ENCODE measurements around the gene COPS3. TPM values are rescaled to one million over a fixed set of nuclear protein-coding genes. Genes with fewer than 3 reads are reported as not detected.

COPS3 gene
- total and polyA plus RNA-seq, 10 donors: 29.9 to 58.9 (median 44.5) TPM

GRCh38 chr17:17200831-17201230 is 80.2 kb downstream of the COPS3 start:
- TF ChIP-seq, protein P1, sequence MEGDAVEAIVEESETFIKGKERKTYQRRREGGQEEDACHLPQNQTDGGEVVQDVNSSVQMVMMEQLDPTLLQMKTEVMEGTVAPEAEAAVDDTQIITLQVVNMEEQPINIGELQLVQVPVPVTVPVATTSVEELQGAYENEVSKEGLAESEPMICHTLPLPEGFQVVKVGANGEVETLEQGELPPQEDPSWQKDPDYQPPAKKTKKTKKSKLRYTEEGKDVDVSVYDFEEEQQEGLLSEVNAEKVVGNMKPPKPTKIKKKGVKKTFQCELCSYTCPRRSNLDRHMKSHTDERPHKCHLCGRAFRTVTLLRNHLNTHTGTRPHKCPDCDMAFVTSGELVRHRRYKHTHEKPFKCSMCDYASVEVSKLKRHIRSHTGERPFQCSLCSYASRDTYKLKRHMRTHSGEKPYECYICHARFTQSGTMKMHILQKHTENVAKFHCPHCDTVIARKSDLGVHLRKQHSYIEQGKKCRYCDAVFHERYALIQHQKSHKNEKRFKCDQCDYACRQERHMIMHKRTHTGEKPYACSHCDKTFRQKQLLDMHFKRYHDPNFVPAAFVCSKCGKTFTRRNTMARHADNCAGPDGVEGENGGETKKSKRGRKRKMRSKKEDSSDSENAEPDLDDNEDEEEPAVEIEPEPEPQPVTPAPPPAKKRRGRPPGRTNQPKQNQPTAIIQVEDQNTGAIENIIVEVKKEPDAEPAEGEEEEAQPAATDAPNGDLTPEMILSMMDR (IDR thresholded peaks at IDR 0.05 in 8 of 11, conservative IDR thresholded peaks at IDR 0.05 in 3 of 11): no peak
- TF ChIP-seq POLR2A (IDR thresholded peaks at IDR 0.05) (no peak), POLR2AphosphoS5 (IDR thresholded peaks at IDR 0.05) (no peak)
- H3K4me1 ChIP-seq: peaks cover 16 to 58% (median 36%) of the 10 kb centered on the region in 6 donors
- no peak for DNase-seq
- peaks cover 0 to 24% (median 5%) of the 10 kb centered on the region in 6 donors for H3K36me3 ChIP-seq
- H3K27ac ChIP-seq: peak overlapping the region in 3 of 8 donors; percentile 31 to 50 (median 41)
- no peaks in the 10 kb centered on the region for H3K27me3 ChIP-seq (replicated peaks in 1 of 7)
- intact Hi-C loops (cut with DNase I; ENCODE audit: low total_unique reads): no loop called here
- 67 to 89% (median 78%) methylated on average over 5 of the region's 5 CpGs for WGBS, 5 donors
- H3K9me3 ChIP-seq: no peaks in the 10 kb centered on the region
- no peak overlapping the region for H3K4me3 ChIP-seq

- intact Hi-C loops (cut with DNase I; ENCODE audit: low total_unique reads): no loop called here
- no peaks in the 10 kb centered on the region for H3K9me3 ChIP-seq
- H3K27ac ChIP-seq: peak overlapping the region in 3 of 8 donors; percentile 28 to 40 (median 31)
- H3K27me3 ChIP-seq (replicated peaks in 1 of 7): no peaks in the 10 kb centered on the region
- H3K4me3 ChIP-seq: no peak overlapping the region
- peaks cover 0 to 24% (median 5%) of the 10 kb centered on the region in 6 donors for H3K36me3 ChIP-seq
- TF ChIP-seq, protein P1 (IDR thresholded peaks at IDR 0.05 in 8 of 11, conservative IDR thresholded peaks at IDR 0.05 in 3 of 11): no peak
- TF ChIP-seq POLR2AphosphoS5 (IDR thresholded peaks at IDR 0.05) (no peak), POLR2A (IDR thresholded peaks at IDR 0.05) (no peak)
- no peak for DNase-seq
- 85 to 93% (median 85%) methylated on average over 7 of the region's 7 CpGs for WGBS, 5 donors
- H3K4me1 ChIP-seq: peaks cover 15 to 53% (median 30%) of the 10 kb centered on the region in 6 donors
Observed at GRCh38 chr17:17200311-17200710, 80.7 kb downstream of the COPS3 start.

- peaks cover 0 to 33% (median 11%) of the 10 kb centered on the region in 6 donors for H3K4me1 ChIP-seq
- no peak for DNase-seq
- peaks cover 0 to 24% (median 5%) of the 10 kb centered on the region in 6 donors for H3K36me3 ChIP-seq
- TF ChIP-seq POLR2AphosphoS5 (IDR thresholded peaks at IDR 0.05): no peak
- TF ChIP-seq POLR2A (IDR thresholded peaks at IDR 0.05): no peak
- TF ChIP-seq, protein P1 (IDR thresholded peaks at IDR 0.05 in 8 of 11, conservative IDR thresholded peaks at IDR 0.05 in 3 of 11): no peak
- no peak overlapping the region for H3K27ac ChIP-seq
- intact Hi-C loops (cut with DNase I; ENCODE audit: low total_unique reads): no loop called here
- no peaks in the 10 kb centered on the region for H3K27me3 ChIP-seq (replicated peaks in 1 of 7)
- 79 to 100% (median 93%) methylated on average over 1 of the region's 1 CpG for WGBS, 5 donors
- no peaks in the 10 kb centered on the region for H3K9me3 ChIP-seq
- H3K4me3 ChIP-seq: no peak overlapping the region
Observed at GRCh38 chr17:17198281-17198680, 82.8 kb downstream of the COPS3 start.

GRCh38 chr17:17196776-17197175 is 84.3 kb downstream of the COPS3 start:
- intact Hi-C loops (cut with DNase I; ENCODE audit: low total_unique reads): no loop called here
- Histone ChIP-seq H3K9me3 (no peaks in the 10 kb centered on the region), H3K4me3 (no peak overlapping the region), H3K36me3 (peaks cover 0 to 12% (median 0%) of the 10 kb centered on the region in 6 donors), H3K27ac (no peak overlapping the region), H3K27me3 (replicated peaks in 1 of 7) (no peaks in the 10 kb centered on the region), H3K4me1 (peaks cover 3 to 34% (median 20%) of the 10 kb centered on the region in 6 donors)
- TF ChIP-seq POLR2AphosphoS5 (IDR thresholded peaks at IDR 0.05) (no peak), POLR2A (IDR thresholded peaks at IDR 0.05) (no peak)
- TF ChIP-seq, protein P1 (IDR thresholded peaks at IDR 0.05 in 8 of 11, conservative IDR thresholded peaks at IDR 0.05 in 3 of 11): no peak
- DNase-seq: no peak

Other genes with a start within 250 kb of the COPS3 start
- 100 to 1,000 TPM; 120 to 309 (median 197) TPM for gene MPRIP, start 238.8 kb downstream of the COPS3 start, total RNA-seq
- 100 to 1,000 TPM in 1 of 3 donors, 10 to 100 TPM in 2; 52.3 to 114 (median 83.0) TPM for gene MPRIP, start 238.8 kb downstream of the COPS3 start, polyA plus RNA-seq
- gene PLD6, start 74.9 kb downstream of the COPS3 start, total RNA-seq: 1 to 10 TPM; 1.4 to 5.6 (median 3.7) TPM
- 1 to 10 TPM; 2.2 to 3.9 (median 3.0) TPM for gene PLD6, start 74.9 kb downstream of the COPS3 start, polyA plus RNA-seq
- 10 to 100 TPM; 53.9 to 91.6 (median 81.5) TPM for gene FLCN, start 44.1 kb downstream of the COPS3 start, total RNA-seq
- 10 to 100 TPM in 1 of 3 donors, 1 to 10 TPM in 2; 9.1 to 34.1 (median 9.9) TPM for gene FLCN, start 44.1 kb downstream of the COPS3 start, polyA plus RNA-seq
- 1 to 10 TPM; 1.9 to 3.6 (median 2.8) TPM for gene NT5M, start 22.1 kb upstream of the COPS3 start, total RNA-seq
- gene NT5M, start 22.1 kb upstream of the COPS3 start, polyA plus RNA-seq: 1 to 10 TPM; 1.2 to 2.6 (median 2.1) TPM
- 10 to 100 TPM; 13.8 to 19.2 (median 16.6) TPM for gene MED9, start 195.8 kb upstream of the COPS3 start, total RNA-seq
- gene MED9, start 195.8 kb upstream of the COPS3 start, polyA plus RNA-seq: 10 to 100 TPM in 2 of 3 donors, 1 to 10 TPM in 1; 8.5 to 13.7 (median 10.3) TPM
- gene RASD1, start 215.1 kb upstream of the COPS3 start, total RNA-seq: 10 to 100 TPM in 5 of 7 donors, 1 to 10 TPM in 2; 6.6 to 52.3 (median 13.1) TPM
- 1 to 10 TPM; 2.9 to 7.9 (median 3.3) TPM for gene RASD1, start 215.1 kb upstream of the COPS3 start, polyA plus RNA-seq